Memory B cell (primary cell): ENCODE data around the gene GAPDHS.

Experiments used
- ATAC-seq: fragments of 150-1000 bp; cut with Tn5 transposase; 2 replicates; pipeline ENCODE4 v1.10.0; 2021; ENCODE audit warnings: low read depth, mild to moderate bottlenecking, moderate library complexity
- DNase-seq, 2 donors: peaks; one replicate each; pipeline ENCODE4 v3.0.0; 2022; ENCODE audit warnings: low spot score in 2 of 2
- H3K27ac Mint-ChIP-seq: one replicate; pipeline ENCODE4 v1.8.0; 2022; ENCODE audit warnings: mild to moderate bottlenecking, moderate library complexity, mixed read lengths
- H3K27me3 Mint-ChIP-seq: one replicate; pipeline ENCODE4 v1.8.0; 2022; ENCODE audit warnings: mixed read lengths
- H3K36me3 Mint-ChIP-seq: one replicate; pipeline ENCODE4 v1.8.0; 2022; ENCODE audit warnings: mild to moderate bottlenecking, mixed read lengths
- H3K4me1 Mint-ChIP-seq: one replicate; pipeline ENCODE4 v1.8.0; 2022; ENCODE audit warnings: mixed read lengths
- H3K4me3 Mint-ChIP-seq: one replicate; pipeline ENCODE4 v1.8.0; 2022; ENCODE audit warnings: mild to moderate bottlenecking, moderate library complexity, mixed read lengths
- H3K9me3 Mint-ChIP-seq: one replicate; pipeline ENCODE4 v1.8.0; 2022; ENCODE audit warnings: mixed read lengths

GAPDHS gene

GRCh38 chr19:35539850-35540249 lies 6.6 kb downstream of the GAPDHS start:
- H3K27ac Mint-ChIP-seq: no peak overlapping the region
- H3K4me1 Mint-ChIP-seq: peaks cover 11% of the 10 kb centered on the region
- no peak overlapping the region for H3K4me3 Mint-ChIP-seq
- DNase-seq: no peak
- no peak for ATAC-seq
- no peaks in the 10 kb centered on the region for H3K9me3 Mint-ChIP-seq
- H3K36me3 Mint-ChIP-seq: no peaks in the 10 kb centered on the region
- H3K27me3 Mint-ChIP-seq: no peaks in the 10 kb centered on the region

GRCh38 chr19:35540356-35540927 lies 7.2 kb downstream of the GAPDHS start:
- ATAC-seq (peak; percentile 31), DNase-seq (no peak)
- H3K4me1 Mint-ChIP-seq: peaks cover 12% of the 10 kb centered on the region
- no peaks in the 10 kb centered on the region for H3K9me3 Mint-ChIP-seq
- H3K4me3 Mint-ChIP-seq: no peak overlapping the region
- H3K36me3 Mint-ChIP-seq: no peaks in the 10 kb centered on the region
- no peak overlapping the region for H3K27ac Mint-ChIP-seq
- H3K27me3 Mint-ChIP-seq: no peaks in the 10 kb centered on the region

- H3K27me3 Mint-ChIP-seq: no peaks in the 10 kb centered on the region
- no peak for ATAC-seq
- H3K4me1 Mint-ChIP-seq: peaks cover 21% of the 10 kb centered on the region
- no peaks in the 10 kb centered on the region for H3K9me3 Mint-ChIP-seq
- peaks cover 3% of the 10 kb centered on the region for H3K36me3 Mint-ChIP-seq
- DNase-seq: no peak
- H3K4me3 Mint-ChIP-seq: no peak overlapping the region
- H3K27ac Mint-ChIP-seq: no peak overlapping the region
Observed at GRCh38 chr19:35542209-35542608, 9.0 kb downstream of the GAPDHS start.

GRCh38 chr19:35543280-35544109 lies 10.2 kb downstream of the GAPDHS start:
- peaks cover 25% of the 10 kb centered on the region for H3K4me1 Mint-ChIP-seq
- DNase-seq (no peak), ATAC-seq (no peak)
- H3K9me3 Mint-ChIP-seq: no peaks in the 10 kb centered on the region
- no peaks in the 10 kb centered on the region for H3K27me3 Mint-ChIP-seq
- H3K36me3 Mint-ChIP-seq: peaks cover 7% of the 10 kb centered on the region
- H3K27ac Mint-ChIP-seq: no peak overlapping the region
- no peak overlapping the region for H3K4me3 Mint-ChIP-seq

GRCh38 chr19:35544110-35544802 lies 11.0 kb downstream of the GAPDHS start:
- Mint-ChIP-seq H3K36me3 (peaks cover 11% of the 10 kb centered on the region), H3K27me3 (no peaks in the 10 kb centered on the region), H3K4me1 (peaks cover 33% of the 10 kb centered on the region), H3K4me3 (peak overlapping the region; percentile 89), H3K27ac (peak overlapping the region; percentile 73), H3K9me3 (no peaks in the 10 kb centered on the region)
- DNase-seq (no peak), ATAC-seq (no peak)

- H3K4me3 Mint-ChIP-seq: peak within 1 kb of the TSS; percentile 89
- peak; percentile 92 for ATAC-seq
- peaks cover 13% of the 10 kb centered on the region for H3K36me3 Mint-ChIP-seq
- DNase-seq: peak; percentile 69 to 84
- no peaks in the 10 kb centered on the region for H3K9me3 Mint-ChIP-seq
- peaks cover 34% of the 10 kb centered on the region for H3K4me1 Mint-ChIP-seq
- H3K27ac Mint-ChIP-seq: peak within 1 kb of the TSS; percentile 73
- no peaks in the 10 kb centered on the region for H3K27me3 Mint-ChIP-seq
Observed at GRCh38 chr19:35545001-35545854, 12.0 kb downstream of the GAPDHS start, which contains the start of gene TMEM147. Gene TMEM147, plus strand, starts transcription at chr19:35545626. Its CDS starts 114 bp downstream, at chr19:35545740.

GRCh38 chr19:35545855-35546381 lies 12.7 kb downstream of the GAPDHS start:
- peak overlapping the region; percentile 89 for H3K4me3 Mint-ChIP-seq
- DNase-seq: no peak
- no peaks in the 10 kb centered on the region for H3K9me3 Mint-ChIP-seq

GRCh38 chr19:35546532-35546931 lies 13.3 kb downstream of the GAPDHS start:
- peak overlapping the region; percentile 89 for H3K4me3 Mint-ChIP-seq
- H3K4me1 Mint-ChIP-seq: peaks cover 30% of the 10 kb centered on the region
- peak overlapping the region; percentile 73 for H3K27ac Mint-ChIP-seq
- no peaks in the 10 kb centered on the region for H3K27me3 Mint-ChIP-seq
- ATAC-seq (no peak), DNase-seq (no peak)
- H3K36me3 Mint-ChIP-seq: peaks cover 19% of the 10 kb centered on the region
- no peaks in the 10 kb centered on the region for H3K9me3 Mint-ChIP-seq

More at GRCh38 chr19:35545855-35546381, 12.7 kb downstream of the GAPDHS start:
- Mint-ChIP-seq H3K36me3 (peaks cover 18% of the 10 kb centered on the region), H3K27me3 (no peaks in the 10 kb centered on the region), H3K4me1 (peaks cover 30% of the 10 kb centered on the region), H3K27ac (peak overlapping the region; percentile 73)
- peak; percentile 30 for ATAC-seq

- no peaks in the 10 kb centered on the region for H3K9me3 Mint-ChIP-seq
- peaks cover 5% of the 10 kb centered on the region for H3K27me3 Mint-ChIP-seq
- H3K4me3 Mint-ChIP-seq: no peak overlapping the region
- ATAC-seq: peak; percentile 23
- peaks cover 29% of the 10 kb centered on the region for H3K4me1 Mint-ChIP-seq
- DNase-seq: peak; percentile 54 to 61
- H3K36me3 Mint-ChIP-seq: peaks cover 19% of the 10 kb centered on the region
- H3K27ac Mint-ChIP-seq: no peak overlapping the region
Observed at GRCh38 chr19:35549174-35549788, 16.0 kb downstream of the GAPDHS start.

- Mint-ChIP-seq H3K27me3 (peaks cover 5% of the 10 kb centered on the region), H3K4me3 (no peak overlapping the region), H3K4me1 (peaks cover 22% of the 10 kb centered on the region), H3K9me3 (no peaks in the 10 kb centered on the region), H3K36me3 (peaks cover 19% of the 10 kb centered on the region), H3K27ac (no peak overlapping the region)
- ATAC-seq (no peak), DNase-seq (no peak)
Observed at GRCh38 chr19:35549879-35550523, 16.7 kb downstream of the GAPDHS start.

- no peak for ATAC-seq
- H3K4me3 Mint-ChIP-seq: no peak overlapping the region
- no peak overlapping the region for H3K27ac Mint-ChIP-seq
- DNase-seq: no peak
- peaks cover 19% of the 10 kb centered on the region for H3K36me3 Mint-ChIP-seq
- H3K4me1 Mint-ChIP-seq: peaks cover 20% of the 10 kb centered on the region
- H3K27me3 Mint-ChIP-seq: peaks cover 11% of the 10 kb centered on the region
- H3K9me3 Mint-ChIP-seq: no peaks in the 10 kb centered on the region
Observed at GRCh38 chr19:35551091-35551810, 18.0 kb downstream of the GAPDHS start.
